GM12874 (cell line): ENCODE measurements around the gene NPR2.

Experiments
- TF ChIP-seq, protein P1 (sequence below): IDR thresholded peaks from 2 replicates; pipeline ENCODE4 v1.5.1; 2011; ENCODE audit warnings: low read depth, mild to moderate bottlenecking, control low read depth, low read length, moderate library complexity; ENCODE audit not compliant: insufficient read depth

Gene NPR2

DNA sequence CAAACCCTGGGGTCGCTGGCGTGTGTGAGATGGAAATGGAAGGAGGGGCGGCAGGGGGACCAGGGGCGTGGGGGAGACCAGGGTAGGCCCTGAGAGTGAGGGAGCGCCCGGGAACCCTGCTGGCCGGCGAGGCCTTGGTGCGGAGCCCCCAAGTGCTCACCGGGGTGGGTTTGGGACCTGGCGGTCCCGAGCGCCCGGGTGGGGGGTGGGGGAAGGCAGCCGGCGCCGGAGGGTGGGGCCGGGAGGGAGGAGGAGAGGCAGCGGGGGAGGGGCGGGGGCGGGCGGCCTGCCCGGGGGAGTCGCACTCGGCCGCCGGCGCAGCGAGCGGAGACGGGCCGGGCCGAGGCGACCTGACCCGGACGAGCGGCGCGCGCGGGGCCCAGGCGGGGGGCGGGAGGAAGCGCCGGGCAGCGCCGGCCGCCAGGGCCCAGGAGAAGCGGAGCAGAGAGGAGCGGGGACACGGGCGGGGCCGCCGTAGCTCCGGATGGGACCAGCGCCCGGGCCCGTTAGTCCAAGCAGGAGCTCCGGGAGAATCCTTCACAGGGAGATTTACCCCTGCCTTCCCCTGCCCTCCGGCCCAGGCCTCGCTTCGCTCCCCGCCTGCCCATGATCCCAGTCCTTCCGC lies at the start of gene NPR2:
NPR2 (plus strand) TSS at position 295 of the 625 bp plus-strand sequence. CDS start 818 bp downstream, outside the sequence.
- TF ChIP-seq, protein P1, sequence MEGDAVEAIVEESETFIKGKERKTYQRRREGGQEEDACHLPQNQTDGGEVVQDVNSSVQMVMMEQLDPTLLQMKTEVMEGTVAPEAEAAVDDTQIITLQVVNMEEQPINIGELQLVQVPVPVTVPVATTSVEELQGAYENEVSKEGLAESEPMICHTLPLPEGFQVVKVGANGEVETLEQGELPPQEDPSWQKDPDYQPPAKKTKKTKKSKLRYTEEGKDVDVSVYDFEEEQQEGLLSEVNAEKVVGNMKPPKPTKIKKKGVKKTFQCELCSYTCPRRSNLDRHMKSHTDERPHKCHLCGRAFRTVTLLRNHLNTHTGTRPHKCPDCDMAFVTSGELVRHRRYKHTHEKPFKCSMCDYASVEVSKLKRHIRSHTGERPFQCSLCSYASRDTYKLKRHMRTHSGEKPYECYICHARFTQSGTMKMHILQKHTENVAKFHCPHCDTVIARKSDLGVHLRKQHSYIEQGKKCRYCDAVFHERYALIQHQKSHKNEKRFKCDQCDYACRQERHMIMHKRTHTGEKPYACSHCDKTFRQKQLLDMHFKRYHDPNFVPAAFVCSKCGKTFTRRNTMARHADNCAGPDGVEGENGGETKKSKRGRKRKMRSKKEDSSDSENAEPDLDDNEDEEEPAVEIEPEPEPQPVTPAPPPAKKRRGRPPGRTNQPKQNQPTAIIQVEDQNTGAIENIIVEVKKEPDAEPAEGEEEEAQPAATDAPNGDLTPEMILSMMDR, result no peak

- TF ChIP-seq, protein P1, result no peak
Measured at GRCh38 chr9:35741740-35742139, 49.7 kb upstream of the NPR2 start.

DNA sequence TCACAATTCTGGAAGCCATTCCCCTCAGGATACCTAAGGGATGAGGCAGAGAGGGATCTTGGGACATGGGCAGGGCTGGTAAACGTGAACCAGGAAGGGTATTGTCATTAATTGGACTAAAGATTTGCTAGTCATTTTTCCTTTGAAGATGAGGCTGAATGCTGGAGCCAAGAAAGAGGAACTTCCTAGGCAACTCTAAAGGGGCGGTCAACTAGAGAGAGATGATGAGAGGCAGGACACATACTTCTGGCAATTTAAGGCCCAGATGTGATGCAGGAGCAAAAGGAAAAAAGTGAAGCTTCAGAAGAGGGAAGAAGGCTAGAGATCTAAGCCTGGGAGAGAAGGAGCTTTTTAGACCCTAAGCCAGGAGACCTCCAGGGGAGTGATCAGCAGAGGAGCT lies 47.9 kb upstream of the NPR2 start:
- TF ChIP-seq, protein P1, result no peak

DNA sequence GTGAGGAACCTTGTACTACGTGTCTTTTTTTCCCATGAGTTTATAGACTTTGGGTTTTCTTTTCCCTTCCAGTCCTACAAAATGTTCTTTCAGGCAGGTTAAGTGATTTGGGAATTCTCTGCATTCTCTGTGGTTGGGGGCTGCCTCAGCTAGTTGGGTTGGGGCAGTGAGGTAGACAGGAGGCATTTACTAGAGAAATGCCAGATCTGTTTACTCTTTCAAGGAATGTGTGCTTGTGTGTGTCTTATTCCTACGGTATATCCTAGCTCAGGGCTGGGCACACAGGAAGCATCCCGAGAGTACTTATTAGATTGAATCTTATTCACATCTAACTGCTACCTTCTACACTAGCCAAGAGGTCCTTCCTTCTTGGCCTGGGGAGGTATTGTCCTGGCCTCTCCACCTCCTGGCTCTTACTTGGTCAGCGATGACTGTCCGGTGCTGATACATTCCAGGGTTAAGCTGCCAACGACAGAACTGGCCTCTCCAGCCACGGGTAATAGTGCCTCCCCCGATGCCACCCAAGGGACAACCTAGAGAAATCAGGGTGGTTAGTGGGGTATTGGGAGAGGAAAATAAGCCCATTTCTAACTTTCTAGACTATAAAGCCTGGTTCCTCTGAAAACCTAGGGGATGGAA lies 47.4 kb upstream of the NPR2 start:
- TF ChIP-seq, protein P1, result no peak

GRCh38 chr9:35745569-35745968 lies 45.8 kb upstream of the NPR2 start:
- TF ChIP-seq, protein P1, result no peak

- TF ChIP-seq, protein P1, result no peak
Measured at GRCh38 chr9:35746583-35746982, 44.8 kb upstream of the NPR2 start.

- TF ChIP-seq, protein P1, result no peak
Measured at GRCh38 chr9:35748242-35748857, 43.0 kb upstream of the NPR2 start.
